Measurements from ENCODE around the gene ZCCHC2.

Gene ZCCHC2

GRCh38 chr18:62556397-62556796 lies 33.6 kb downstream of the ZCCHC2 start:
- Histone ChIP-seq H3K9me3 (ENCODE audit: insufficient read depth, low read length) (no peaks in the 10 kb centered on the region), H3K9me2 (replicated peaks; ENCODE audit: insufficient read depth, low read length) (no peaks in the 10 kb centered on the region), H3K36me3 (ENCODE audit: low read length) (peaks cover 54% of the 10 kb centered on the region), H3F3A (ENCODE audit: insufficient read depth) (0 out of 2 replicates have a peak, but pooled peaks cover 5% of the 10 kb centered on the region), H2AFZ (ENCODE audit: low read depth, low read length, severe bottlenecking) (no peak overlapping the region), H3K27ac (ENCODE audit: low read depth, low read length) (no peak overlapping the region), H4K20me1 (ENCODE audit: low read depth, low read length) (no peaks in the 10 kb centered on the region), H3K4me2 (ENCODE audit: low read depth, low read length, poor library complexity, severe bottlenecking) (no peak overlapping the region), H3K9ac (ENCODE audit: low read length) (no peak overlapping the region), H3K27me3 (ENCODE audit: low read length) (no peaks in the 10 kb centered on the region), H3K4me3 (ENCODE audit: insufficient read depth, low read length, poor library complexity, severe bottlenecking) (no peak overlapping the region), H3K79me2 (ENCODE audit: insufficient read depth, low read length) (no peaks in the 10 kb centered on the region)
- TF ChIP-seq CTCF (IDR thresholded peaks at IDR 0.05; ENCODE audit: insufficient read depth, low read length, poor library complexity, severe bottlenecking) (no peak), EZH2phosphoT487 (conservative IDR thresholded peaks at IDR 0.05; ENCODE audit: low read length) (no peak)

DNA sequence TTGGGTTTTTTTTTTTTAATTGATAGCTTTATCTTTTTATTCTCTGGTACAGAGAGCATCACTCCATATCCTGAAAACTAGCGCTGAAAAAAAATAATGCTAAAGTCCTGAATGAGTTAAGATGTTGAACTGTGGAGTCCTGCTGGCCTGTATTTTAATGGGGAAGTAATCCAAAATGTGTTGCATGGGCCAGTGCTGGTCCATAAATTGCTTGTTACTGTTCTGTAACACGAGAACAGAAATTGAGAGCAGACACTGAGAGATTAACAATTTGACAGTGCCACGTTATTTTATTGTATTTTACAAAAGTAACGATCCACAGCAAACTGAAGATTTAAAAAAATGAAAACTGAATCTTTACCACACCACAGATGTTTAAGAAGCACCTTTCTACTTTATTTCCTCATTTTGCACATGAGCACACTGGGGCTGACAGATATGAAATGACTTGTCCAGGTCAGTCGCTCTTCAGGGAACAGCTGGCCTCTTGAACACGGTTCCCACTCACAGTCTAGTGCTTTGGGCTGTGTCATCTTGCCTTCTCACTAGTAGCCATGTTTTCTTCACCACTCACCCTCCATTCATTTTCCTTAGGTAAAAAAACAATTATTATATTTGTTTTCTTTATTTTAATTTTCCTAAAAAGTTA lies 35.3 kb downstream of the ZCCHC2 start:
- Histone ChIP-seq H3K27ac (ENCODE audit: low read depth, low read length) (no peak overlapping the region), H3K9ac (ENCODE audit: low read length) (no peak overlapping the region), H3K9me2 (replicated peaks; ENCODE audit: insufficient read depth, low read length) (no peaks in the 10 kb centered on the region), H2AFZ (ENCODE audit: low read depth, low read length, severe bottlenecking) (no peak overlapping the region), H3K4me2 (ENCODE audit: low read depth, low read length, poor library complexity, severe bottlenecking) (no peak overlapping the region), H3K9me3 (ENCODE audit: insufficient read depth, low read length) (no peaks in the 10 kb centered on the region), H3K27me3 (ENCODE audit: low read length) (no peaks in the 10 kb centered on the region), H3F3A (ENCODE audit: insufficient read depth) (0 out of 2 replicates have a peak, but pooled peaks cover 5% of the 10 kb centered on the region), H3K36me3 (ENCODE audit: low read length) (peaks cover 67% of the 10 kb centered on the region), H3K4me3 (ENCODE audit: insufficient read depth, low read length, poor library complexity, severe bottlenecking) (no peak overlapping the region), H4K20me1 (ENCODE audit: low read depth, low read length) (no peaks in the 10 kb centered on the region), H3K79me2 (ENCODE audit: insufficient read depth, low read length) (no peaks in the 10 kb centered on the region)
- TF ChIP-seq EZH2phosphoT487 (conservative IDR thresholded peaks at IDR 0.05; ENCODE audit: low read length) (no peak), CTCF (IDR thresholded peaks at IDR 0.05; ENCODE audit: insufficient read depth, low read length, poor library complexity, severe bottlenecking) (no peak)

- Histone ChIP-seq H3K27me3 (ENCODE audit: low read length) (no peaks in the 10 kb centered on the region), H2AFZ (ENCODE audit: low read depth, low read length, severe bottlenecking) (no peak overlapping the region), H3K9me2 (replicated peaks; ENCODE audit: insufficient read depth, low read length) (no peaks in the 10 kb centered on the region), H3K4me2 (ENCODE audit: low read depth, low read length, poor library complexity, severe bottlenecking) (no peak overlapping the region), H3F3A (ENCODE audit: insufficient read depth) (0 out of 2 replicates have a peak, but pooled peaks cover 5% of the 10 kb centered on the region), H3K27ac (ENCODE audit: low read depth, low read length) (no peak overlapping the region), H4K20me1 (ENCODE audit: low read depth, low read length) (no peaks in the 10 kb centered on the region), H3K9me3 (ENCODE audit: insufficient read depth, low read length) (no peaks in the 10 kb centered on the region), H3K9ac (ENCODE audit: low read length) (no peak overlapping the region), H3K79me2 (ENCODE audit: insufficient read depth, low read length) (no peaks in the 10 kb centered on the region), H3K4me3 (ENCODE audit: insufficient read depth, low read length, poor library complexity, severe bottlenecking) (no peak overlapping the region), H3K36me3 (ENCODE audit: low read length) (peaks cover 69% of the 10 kb centered on the region)
- TF ChIP-seq CTCF (IDR thresholded peaks at IDR 0.05; ENCODE audit: insufficient read depth, low read length, poor library complexity, severe bottlenecking), result no peak
- TF ChIP-seq EZH2phosphoT487 (conservative IDR thresholded peaks at IDR 0.05; ENCODE audit: low read length), result no peak
These were observed 41.2 kb downstream of the ZCCHC2 start for GRCh38 chr18:62564044-62564443.

Measured in SU-DHL-6 (cell line).